Liver (tissue), 3 donors: ENCODE measurements around the gene ADGRA1.

Source experiments
- CTCF ChIP-seq: fragments of 150-350 bp; IDR thresholded peaks from 2 replicates; pipeline ENCODE4 v1.5.1; 2017; ENCODE audit warnings: improper control_type of control experiment, low read depth, low read length; ENCODE audit not compliant: missing input control
- EGR1 ChIP-seq, 2 donors: IDR thresholded peaks; 2 replicates each; pipeline ENCODE4 v1.6.1; 2016 to 2018; ENCODE audit warnings: antibody characterized with exemption in 2 of 2, low read depth in 2 of 2
- GABPA ChIP-seq, 2 donors: IDR thresholded peaks in 1 of 2; conservative IDR thresholded peaks in 1 of 2; 2 replicates each; pipeline ENCODE4 v1.6.1; 2016; ENCODE audit warnings: antibody characterized with exemption in 2 of 2, mild to moderate bottlenecking in 1 of 2, moderate library complexity in 1 of 2
- HNF4A ChIP-seq, 2 donors: conservative IDR thresholded peaks; 2 replicates each; pipeline ENCODE4 v1.6.1; 2016; ENCODE audit warnings: antibody characterized with exemption in 2 of 2, mild to moderate bottlenecking in 2 of 2
- HNF4G ChIP-seq: IDR thresholded peaks from 2 replicates; pipeline ENCODE4 v1.6.1; 2016; ENCODE audit warnings: antibody characterized with exemption
- JUND ChIP-seq, 2 donors: IDR thresholded peaks; 2 replicates each; pipeline ENCODE4 v1.6.1; 2016; ENCODE audit warnings: antibody characterized with exemption in 2 of 2
- MAX ChIP-seq: IDR thresholded peaks from 2 replicates; pipeline ENCODE4 v1.6.1; 2016; ENCODE audit warnings: antibody characterized with exemption
- RAD21 ChIP-seq, 2 donors: IDR thresholded peaks; 2 replicates each; pipeline ENCODE4 v1.6.1; 2016; ENCODE audit warnings: antibody characterized with exemption in 2 of 2, mild to moderate bottlenecking in 2 of 2
- REST ChIP-seq: IDR thresholded peaks from 2 replicates; pipeline ENCODE4 v1.6.1; 2016; ENCODE audit warnings: antibody characterized with exemption, mild to moderate bottlenecking
- SP1 ChIP-seq: IDR thresholded peaks from 2 replicates; pipeline ENCODE4 v1.6.1; 2018; ENCODE audit warnings: antibody characterized with exemption, mild to moderate bottlenecking
- TAF1 ChIP-seq: conservative IDR thresholded peaks from 2 replicates; pipeline ENCODE4 v1.6.1; 2016; ENCODE audit warnings: antibody characterized with exemption, mild to moderate bottlenecking
- YY1 ChIP-seq: IDR thresholded peaks from 2 replicates; pipeline ENCODE4 v1.6.1; 2016; ENCODE audit warnings: antibody characterized with exemption, mild to moderate bottlenecking
- ZBTB33 ChIP-seq: IDR thresholded peaks from 2 replicates; pipeline ENCODE4 v1.6.1; 2016; ENCODE audit warnings: antibody characterized with exemption
- donor health status: healthy.
- donor health status: healthy.

GRCh38 chr10:133129859-133130495, 42.3 kb downstream of the ADGRA1 start:
- TF ChIP-seq CTCF, result no peak
- TF ChIP-seq YY1, result no peak
- no peak for TF ChIP-seq SP1
- TF ChIP-seq RAD21 (IDR thresholded peaks at IDR 0.05), result no peak
- TF ChIP-seq JUND (IDR thresholded peaks at IDR 0.05), result no peak
- no peak for TF ChIP-seq ZBTB33
- no peak for TF ChIP-seq EGR1 (IDR thresholded peaks at IDR 0.05; ENCODE audit: low read depth in 2 of 2)
- TF ChIP-seq GABPA (IDR thresholded peaks at IDR 0.05 in 1 of 2, conservative IDR thresholded peaks at IDR 0.05 in 1 of 2), result no peak
- TF ChIP-seq HNF4A (conservative IDR thresholded peaks at IDR 0.05), result no peak
- no peak for TF ChIP-seq REST
- TF ChIP-seq HNF4G, result no peak
- TF ChIP-seq MAX, result no peak
- no peak for TF ChIP-seq TAF1
